K562 (cell line): ENCODE results near the gene CSF1. TPM values are rescaled to one million over a fixed set of nuclear protein-coding genes. Genes with fewer than 3 reads are reported as not detected.

ENCODE experiments used
- ATAC-seq: fragments of 200-7000 bp; cut with Tn5 transposase; 3 replicates; pipeline ENCODE4 v1.9.1; 2020; ENCODE audit warnings: moderate library complexity
- BruUV-seq: library from RNA; stranded (reverse); fragments of 400-500 nt; replicated peaks from 2 replicates; lab custom pipeline; 2021; lab: Mats Ljungman, UMichigan
- CTCF ChIA-PET: fragments of 300-600 bp; formaldehyde crosslinking; extraction: SDS; loops from one replicate; lab custom pipeline; 2021; ENCODE audit warnings: low intra/inter-chr PET ratio; lab: Yijun Ruan, JAX
- POLR2A ChIA-PET: fragments of 300-600, 350-650 bp; sonication (Branson Sonifier 250); formaldehyde crosslinking; extraction: SDS; loops from one replicate; lab custom pipeline; 2021; ENCODE audit warnings: antibody characterized with exemption, inconsistent platforms; lab: Yijun Ruan, JAX
- DNase-seq, 4 experiments: peaks; one replicate each; pipeline versions ENCODE4 v3.0.0 to v3.0.0-alpha.2; 2011 to 2018; ENCODE audit warnings: low spot score in 3 of 4, mixed read lengths in 3 of 4; ENCODE audit errors: extremely low read depth in 1 of 4
- FAIRE-seq: peaks from 2 replicates; lab custom pipeline; 2011; peaks lifted over from hg19 to GRCh38; lab: Jason Lieb, UNC
- H2AFZ ChIP-seq: 2 replicates; pipeline ENCODE4 v1.6.0; 2011; ENCODE audit warnings: low read depth, low read length, control low read depth, inconsistent platforms
- H3K27ac ChIP-seq: fragments of 200-600 bp; 3 replicates; pipeline ENCODE4 v1.8.0; 2011; ENCODE audit warnings: low read depth, mild to moderate bottlenecking, control low read depth, inconsistent platforms, low read length, moderate library complexity, mixed read lengths; ENCODE audit errors: extremely low read depth
- H3K27me3 ChIP-seq, 2 experiments: fragments of 300-600 bp in 1 of 2; 2 replicates in 1 of 2; 3 replicates in 1 of 2; pipeline versions ENCODE4 v1.6.0 to v1.8.0; 2011; ENCODE audit warnings: inconsistent platforms in 2 of 2, low read length in 2 of 2, mild to moderate bottlenecking in 1 of 2, mixed read lengths in 1 of 2, moderate library complexity in 1 of 2; ENCODE audit not compliant: control insufficient read depth in 2 of 2, insufficient read depth in 2 of 2
- H3K36me3 ChIP-seq: fragments of 300-600 bp; 3 replicates; pipeline ENCODE4 v1.8.0; 2011; ENCODE audit warnings: mild to moderate bottlenecking, low read length, inconsistent platforms; ENCODE audit not compliant: control insufficient read depth, insufficient read depth
- H3K4me1 ChIP-seq, 2 experiments: fragments of 200-600 bp in 1 of 2; replicated peaks in 1 of 2; 2 replicates in 1 of 2; 3 replicates in 1 of 2; pipeline versions ENCODE4 v1.5.1 to v1.8.0; 2011; ENCODE audit warnings: inconsistent platforms in 2 of 2, low read length in 2 of 2, mild to moderate bottlenecking in 1 of 2, mixed read lengths in 1 of 2, moderate library complexity in 1 of 2; ENCODE audit not compliant: control insufficient read depth in 2 of 2, insufficient read depth in 2 of 2
- H3K4me2 ChIP-seq: 2 replicates; pipeline ENCODE4 v1.6.1; 2011; ENCODE audit warnings: low read length, control low read depth, inconsistent platforms, mixed read lengths; ENCODE audit not compliant: insufficient read depth
- H3K4me3 ChIP-seq: fragments of 200-600 bp; sonication (generic), shearing (Covaris generic); 2 replicates; pipeline ENCODE4 v1.5.1; 2016; ENCODE audit warnings: control low read depth, inconsistent platforms
- H3K79me2 ChIP-seq: fragments of 200-600 bp; 3 replicates; pipeline ENCODE4 v1.8.0; 2011; ENCODE audit warnings: low read length, inconsistent platforms; ENCODE audit not compliant: control insufficient read depth, insufficient read depth
- H3K9ac ChIP-seq, 2 experiments: 2 replicates each; pipeline versions ENCODE4 v1.6.0 to v1.6.1; 2011; ENCODE audit warnings: low read depth in 2 of 2, low read length in 2 of 2, control low read depth in 1 of 2, inconsistent platforms in 1 of 2, mild to moderate bottlenecking in 1 of 2, mixed read lengths in 1 of 2; ENCODE audit not compliant: insufficient read depth in 1 of 2
- H3K9me1 ChIP-seq: one replicate; pipeline ENCODE4 v1.6.0; 2011; ENCODE audit warnings: inconsistent platforms, mild to moderate bottlenecking, low read length, moderate library complexity; ENCODE audit not compliant: control insufficient read depth, insufficient read depth
- H3K9me3 ChIP-seq: replicated peaks from 2 replicates; pipeline ENCODE4 v1.5.1; 2011; ENCODE audit warnings: low read depth, low read length, inconsistent platforms; ENCODE audit not compliant: control insufficient read depth, insufficient read depth
- H4K20me1 ChIP-seq: replicated peaks from 2 replicates; pipeline ENCODE4 v1.6.1; 2011; ENCODE audit warnings: low read length, inconsistent platforms, mixed read lengths; ENCODE audit not compliant: control insufficient read depth, insufficient read depth
- DIDO1 ChIP-seq: fragments of 450-650 bp; IDR thresholded peaks from 2 replicates; pipeline ENCODE4 v1.6.1; 2016; ENCODE audit warnings: low read depth, missing biosample characterization, missing genetic modification characterization
- EGR1 ChIP-seq: fragments of 450-650 bp; conservative IDR thresholded peaks from 2 replicates; pipeline ENCODE4 v1.6.1; 2017; ENCODE audit warnings: mild to moderate bottlenecking
- ERF ChIP-seq: fragments of 450-650 bp; formaldehyde crosslinking; IDR thresholded peaks from 2 replicates; pipeline ENCODE4 v1.4.0; 2020; ENCODE audit warnings: mild to moderate bottlenecking, mixed read lengths
- NEUROD1 ChIP-seq: fragments of 150-350 bp; IDR thresholded peaks from 2 replicates; pipeline ENCODE4 v1.6.1; 2014; ENCODE audit warnings: borderline replicate concordance, low read length, low read depth; ENCODE audit not compliant: partially characterized antibody
- NR2C1 ChIP-seq, 2 experiments: fragments of 450-650 bp; IDR thresholded peaks; 2 replicates each; pipeline ENCODE4 v1.6.1; 2017; ENCODE audit warnings: mild to moderate bottlenecking in 2 of 2, antibody characterized with exemption in 1 of 2, inconsistent platforms in 1 of 2, missing compliant biosample characterization in 1 of 2, missing genetic modification characterization in 1 of 2
- POLR2A ChIP-seq: fragments of 450-650 bp; conservative IDR thresholded peaks from 2 replicates; pipeline ENCODE4 v1.6.1; 2016
- SIX5 ChIP-seq, 2 experiments: IDR thresholded peaks; 2 replicates each; pipeline ENCODE4 v1.6.1; 2011; ENCODE audit warnings: low read length in 2 of 2, borderline replicate concordance in 1 of 2, low read depth in 1 of 2, mild to moderate bottlenecking in 1 of 2, moderate library complexity in 1 of 2; ENCODE audit not compliant: insufficient read depth in 1 of 2
- ZNF212 ChIP-seq: fragments of 450-650 bp; formaldehyde crosslinking; IDR thresholded peaks from 2 replicates; pipeline ENCODE4 v1.4.0; 2020; ENCODE audit warnings: mild to moderate bottlenecking
- ZNF253 ChIP-seq: fragments of 250-450 bp; sonication (Bioruptor Pico); conservative IDR thresholded peaks from 2 replicates; pipeline ENCODE4 v1.6.1; 2021; ENCODE audit warnings: mild to moderate bottlenecking
- WGBS: fragments of 100-300 bp; shearing (Covaris generic); methylation state at CpG from one replicate; pipeline ENCODE4 v1.1.6; 2016; ENCODE audit warnings: low coverage, mixed read lengths; ENCODE audit not compliant: insufficient coverage; ENCODE audit errors: missing lambda C conversion rate; 5-methylcytosine and 5-hydroxymethylcytosine counted together
- in situ Hi-C: fragments of 300-500 bp; cut with MboI; formaldehyde crosslinking; loops from 4 replicates; pipeline ENCODE4 v1.15.0; 2018; ENCODE audit warnings: inconsistent platforms, mixed read lengths
- intact Hi-C: fragments of 100-400 bp; cut with micrococcal nuclease; formaldehyde crosslinking; loops from 2 replicates; pipeline ENCODE4 v1.14.2; 2022
- polyA plus RNA-seq, 8 experiments: library from polyadenylated mRNA; depleted of rRNA in 4 of 8; stranded (reverse) in 5 of 8; unstranded in 3 of 8; fragments of >200 nt; fragmentation: Nextera tagmentation in 2 of 8; fragmentation: Illumina TruSeq in 1 of 8; extraction: Ambion mirVana in 2 of 8; extraction: Trizol in 1 of 8; gene quantifications; 2 replicates each; pipeline versions ENCODE4 v1.2.1 to v1.2.3, GENCODE V29; 2011 to 2014; ENCODE audit warnings: inconsistent platforms in 1 of 8, missing spikeins in 1 of 8
- total RNA-seq, 7 experiments: library from RNA; depleted of rRNA in 6 of 7; stranded (reverse); fragments of >200 nt in 6 of 7; fragmentation: Illumina TruSeq in 2 of 7; extraction: Trizol in 2 of 7; gene quantifications; 2 replicates each; pipeline versions ENCODE4 v1.2.1 to v1.2.3, GENCODE V29; 2011 to 2021; ENCODE audit warnings: low replicate concordance in 1 of 7
- TF ChIP-seq, protein P1 (sequence below): fragments of 450-650 bp; IDR thresholded peaks from 2 replicates; pipeline ENCODE4 v1.6.1; 2016; ENCODE audit warnings: low read depth, mild to moderate bottlenecking, moderate library complexity
- TF ChIP-seq, protein P2 (sequence below): sonication (generic); formaldehyde crosslinking; IDR thresholded peaks from 2 replicates; pipeline ENCODE4 v1.8.1; 2023; ENCODE audit warnings: missing genetic modification reagents, mild to moderate bottlenecking, borderline replicate concordance
- TF ChIP-seq, protein P3 (sequence below), 2 experiments: fragments of 450-650 bp; conservative IDR thresholded peaks; 2 replicates each; pipeline ENCODE4 v1.6.1; 2017; ENCODE audit warnings: mild to moderate bottlenecking in 2 of 2, moderate library complexity in 2 of 2
- TF ChIP-seq, protein P4 (sequence below), 2 experiments: fragments of 450-650 bp in 1 of 2; sonication (generic) in 1 of 2; formaldehyde crosslinking; conservative IDR thresholded peaks; 2 replicates each; pipeline versions ENCODE4 v1.4.0 to v1.8.1; 2020 to 2022; ENCODE audit warnings: mild to moderate bottlenecking in 1 of 2, missing genetic modification reagents in 1 of 2

CSF1 gene
- total and polyA plus RNA-seq, 9 of the 15 experiments (the other 6 are each of a cell fraction or from before 2014, with no cell fraction given), result 0.18 to 11.8 (median 2.8) TPM

DNA sequence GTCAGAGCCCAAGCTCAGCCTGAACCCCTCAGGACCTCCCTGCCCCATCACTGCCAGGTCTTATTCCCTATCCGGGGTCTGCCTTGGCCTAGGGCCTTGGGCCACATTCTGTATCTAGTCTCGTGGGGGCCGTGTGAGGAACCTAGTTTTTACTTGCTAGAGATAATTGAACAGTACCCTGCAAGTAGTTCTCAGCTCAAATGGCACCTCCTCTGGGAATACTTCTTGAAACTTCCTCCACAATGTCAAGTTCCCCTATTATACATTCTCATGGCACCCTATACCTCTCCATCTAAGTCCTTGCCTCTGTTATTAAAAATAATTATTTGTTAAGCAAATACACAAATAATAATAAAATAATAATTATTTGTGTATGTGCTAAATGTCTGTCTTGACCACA, 32.9 kb upstream of the CSF1 start:
- intact Hi-C loops, result no loop called here
- FAIRE-seq, result no peak
- TF ChIP-seq EGR1, result no peak
- no peak for TF ChIP-seq ERF (CRISPR knock-in tag)
- no peak for TF ChIP-seq ZNF212 (CRISPR knock-in tag)
- TF ChIP-seq, protein P1, sequence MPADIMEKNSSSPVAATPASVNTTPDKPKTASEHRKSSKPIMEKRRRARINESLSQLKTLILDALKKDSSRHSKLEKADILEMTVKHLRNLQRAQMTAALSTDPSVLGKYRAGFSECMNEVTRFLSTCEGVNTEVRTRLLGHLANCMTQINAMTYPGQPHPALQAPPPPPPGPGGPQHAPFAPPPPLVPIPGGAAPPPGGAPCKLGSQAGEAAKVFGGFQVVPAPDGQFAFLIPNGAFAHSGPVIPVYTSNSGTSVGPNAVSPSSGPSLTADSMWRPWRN, result no peak
- TF ChIP-seq, protein P2, sequence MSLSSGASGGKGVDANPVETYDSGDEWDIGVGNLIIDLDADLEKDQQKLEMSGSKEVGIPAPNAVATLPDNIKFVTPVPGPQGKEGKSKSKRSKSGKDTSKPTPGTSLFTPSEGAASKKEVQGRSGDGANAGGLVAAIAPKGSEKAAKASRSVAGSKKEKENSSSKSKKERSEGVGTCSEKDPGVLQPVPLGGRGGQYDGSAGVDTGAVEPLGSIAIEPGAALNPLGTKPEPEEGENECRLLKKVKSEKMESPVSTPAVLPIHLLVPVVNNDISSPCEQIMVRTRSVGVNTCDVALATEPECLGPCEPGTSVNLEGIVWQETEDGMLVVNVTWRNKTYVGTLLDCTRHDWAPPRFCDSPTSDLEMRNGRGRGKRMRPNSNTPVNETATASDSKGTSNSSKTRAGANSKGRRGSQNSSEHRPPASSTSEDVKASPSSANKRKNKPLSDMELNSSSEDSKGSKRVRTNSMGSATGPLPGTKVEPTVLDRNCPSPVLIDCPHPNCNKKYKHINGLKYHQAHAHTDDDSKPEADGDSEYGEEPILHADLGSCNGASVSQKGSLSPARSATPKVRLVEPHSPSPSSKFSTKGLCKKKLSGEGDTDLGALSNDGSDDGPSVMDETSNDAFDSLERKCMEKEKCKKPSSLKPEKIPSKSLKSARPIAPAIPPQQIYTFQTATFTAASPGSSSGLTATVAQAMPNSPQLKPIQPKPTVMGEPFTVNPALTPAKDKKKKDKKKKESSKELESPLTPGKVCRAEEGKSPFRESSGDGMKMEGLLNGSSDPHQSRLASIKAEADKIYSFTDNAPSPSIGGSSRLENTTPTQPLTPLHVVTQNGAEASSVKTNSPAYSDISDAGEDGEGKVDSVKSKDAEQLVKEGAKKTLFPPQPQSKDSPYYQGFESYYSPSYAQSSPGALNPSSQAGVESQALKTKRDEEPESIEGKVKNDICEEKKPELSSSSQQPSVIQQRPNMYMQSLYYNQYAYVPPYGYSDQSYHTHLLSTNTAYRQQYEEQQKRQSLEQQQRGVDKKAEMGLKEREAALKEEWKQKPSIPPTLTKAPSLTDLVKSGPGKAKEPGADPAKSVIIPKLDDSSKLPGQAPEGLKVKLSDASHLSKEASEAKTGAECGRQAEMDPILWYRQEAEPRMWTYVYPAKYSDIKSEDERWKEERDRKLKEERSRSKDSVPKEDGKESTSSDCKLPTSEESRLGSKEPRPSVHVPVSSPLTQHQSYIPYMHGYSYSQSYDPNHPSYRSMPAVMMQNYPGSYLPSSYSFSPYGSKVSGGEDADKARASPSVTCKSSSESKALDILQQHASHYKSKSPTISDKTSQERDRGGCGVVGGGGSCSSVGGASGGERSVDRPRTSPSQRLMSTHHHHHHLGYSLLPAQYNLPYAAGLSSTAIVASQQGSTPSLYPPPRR (CRISPR knock-in tag), result no peak
- TF ChIP-seq POLR2A, result no peak
- TF ChIP-seq DIDO1 (tag), result no peak
- TF ChIP-seq, protein P3, sequence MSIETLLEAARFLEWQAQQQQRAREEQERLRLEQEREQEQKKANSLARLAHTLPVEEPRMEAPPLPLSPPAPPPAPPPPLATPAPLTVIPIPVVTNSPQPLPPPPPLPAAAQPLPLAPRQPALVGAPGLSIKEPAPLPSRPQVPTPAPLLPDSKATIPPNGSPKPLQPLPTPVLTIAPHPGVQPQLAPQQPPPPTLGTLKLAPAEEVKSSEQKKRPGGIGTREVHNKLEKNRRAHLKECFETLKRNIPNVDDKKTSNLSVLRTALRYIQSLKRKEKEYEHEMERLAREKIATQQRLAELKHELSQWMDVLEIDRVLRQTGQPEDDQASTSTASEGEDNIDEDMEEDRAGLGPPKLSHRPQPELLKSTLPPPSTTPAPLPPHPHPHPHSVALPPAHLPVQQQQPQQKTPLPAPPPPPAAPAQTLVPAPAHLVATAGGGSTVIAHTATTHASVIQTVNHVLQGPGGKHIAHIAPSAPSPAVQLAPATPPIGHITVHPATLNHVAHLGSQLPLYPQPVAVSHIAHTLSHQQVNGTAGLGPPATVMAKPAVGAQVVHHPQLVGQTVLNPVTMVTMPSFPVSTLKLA (conservative IDR thresholded peaks at IDR 0.05), result no peak
- no peak for TF ChIP-seq NEUROD1
- TF ChIP-seq, protein P4, sequence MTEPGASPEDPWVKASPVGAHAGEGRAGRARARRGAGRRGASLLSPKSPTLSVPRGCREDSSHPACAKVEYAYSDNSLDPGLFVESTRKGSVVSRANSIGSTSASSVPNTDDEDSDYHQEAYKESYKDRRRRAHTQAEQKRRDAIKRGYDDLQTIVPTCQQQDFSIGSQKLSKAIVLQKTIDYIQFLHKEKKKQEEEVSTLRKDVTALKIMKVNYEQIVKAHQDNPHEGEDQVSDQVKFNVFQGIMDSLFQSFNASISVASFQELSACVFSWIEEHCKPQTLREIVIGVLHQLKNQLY (CRISPR knock-in tag; conservative IDR thresholded peaks at IDR 0.05), result no peak
- TF ChIP-seq NR2C1 (IDR thresholded peaks at IDR 0.05), result no peak
- TF ChIP-seq NR2C1 (tag; IDR thresholded peaks at IDR 0.05), result no peak
- TF ChIP-seq ZNF253 (CRISPR knock-in tag), result no peak
- no peak for TF ChIP-seq SIX5 (IDR thresholded peaks at IDR 0.05; ENCODE audit: borderline replicate concordance in 1 of 2, insufficient read depth in 1 of 2, low read depth in 1 of 2, low read length in 2 of 2)

More for the DNA sequence above, 32.9 kb upstream of the CSF1 start:
- WGBS, result 53% methylated on average over 3 of the region's 3 CpGs
- DNase-seq (no peak), ATAC-seq (no peak)
- POLR2A ChIA-PET, result interaction anchor here (1.0 to 1.8 kb wide), 3 partner anchors 9 to 87 kb away, joined by 3 to 14 read pairs (median 5); no protein-coding TSS in a partner anchor
- in situ Hi-C loops, result no loop called here
- CTCF ChIA-PET, result no interaction called here
- Histone ChIP-seq H3K27me3 (no peaks in the 10 kb centered on the region), H3K9me3 (no peaks in the 10 kb centered on the region), H3K4me1 (peaks cover 19 to 28% of the 10 kb centered on the region in 2 experiments; a peak in 4 of 5 replicates), H3K36me3 (no peaks in the 10 kb centered on the region), H3K79me2 (no peaks in the 10 kb centered on the region), H3K27ac (no peak overlapping the region), H3K4me3 (no peak overlapping the region), H4K20me1 (no peaks in the 10 kb centered on the region), H3K4me2 (no peak overlapping the region), H2AFZ (peak overlapping the region; percentile 63), H3K9me1 (no peaks in the 10 kb centered on the region), H3K9ac (peak overlapping the region in 1 of 2 experiments; percentile 61; a peak in 2 of 4 replicates)
- BruUV-seq, result no TSS peak
